DND-41 (cell line): ENCODE measurements around the gene NRXN2.

Experiments used
- EZH2 ChIP-seq: IDR thresholded peaks from 3 replicates; pipeline ENCODE4 v1.6.1; 2012; ENCODE audit warnings: borderline replicate concordance, low read depth, mild to moderate bottlenecking, moderate library complexity, low read length, inconsistent platforms; ENCODE audit not compliant: severe bottlenecking
- TF ChIP-seq, protein P1 (sequence below): IDR thresholded peaks from 2 replicates; pipeline ENCODE4 v1.5.1; 2012; ENCODE audit warnings: borderline replicate concordance, low read length, moderate library complexity, mild to moderate bottlenecking; ENCODE audit not compliant: poor library complexity, severe bottlenecking; ENCODE audit errors: extremely low read depth

- TF ChIP-seq, protein P1, sequence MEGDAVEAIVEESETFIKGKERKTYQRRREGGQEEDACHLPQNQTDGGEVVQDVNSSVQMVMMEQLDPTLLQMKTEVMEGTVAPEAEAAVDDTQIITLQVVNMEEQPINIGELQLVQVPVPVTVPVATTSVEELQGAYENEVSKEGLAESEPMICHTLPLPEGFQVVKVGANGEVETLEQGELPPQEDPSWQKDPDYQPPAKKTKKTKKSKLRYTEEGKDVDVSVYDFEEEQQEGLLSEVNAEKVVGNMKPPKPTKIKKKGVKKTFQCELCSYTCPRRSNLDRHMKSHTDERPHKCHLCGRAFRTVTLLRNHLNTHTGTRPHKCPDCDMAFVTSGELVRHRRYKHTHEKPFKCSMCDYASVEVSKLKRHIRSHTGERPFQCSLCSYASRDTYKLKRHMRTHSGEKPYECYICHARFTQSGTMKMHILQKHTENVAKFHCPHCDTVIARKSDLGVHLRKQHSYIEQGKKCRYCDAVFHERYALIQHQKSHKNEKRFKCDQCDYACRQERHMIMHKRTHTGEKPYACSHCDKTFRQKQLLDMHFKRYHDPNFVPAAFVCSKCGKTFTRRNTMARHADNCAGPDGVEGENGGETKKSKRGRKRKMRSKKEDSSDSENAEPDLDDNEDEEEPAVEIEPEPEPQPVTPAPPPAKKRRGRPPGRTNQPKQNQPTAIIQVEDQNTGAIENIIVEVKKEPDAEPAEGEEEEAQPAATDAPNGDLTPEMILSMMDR, result no peak
- no peak for TF ChIP-seq EZH2
These were observed 132.2 kb downstream of the NRXN2 start, which contains the start of gene SLC22A12 for GRCh38 chr11:64590763-64591221.
